ENCODE data around the gene A4GALT. TPM values are rescaled to one million over a fixed set of nuclear protein-coding genes. Genes with fewer than 3 reads are reported as not detected.
A peak's percentile ranks its signal among the peaks of the same experiment; 100 is the strongest.

The A4GALT gene
- total RNA-seq, 1 donor, result 22.2 TPM

DNA sequence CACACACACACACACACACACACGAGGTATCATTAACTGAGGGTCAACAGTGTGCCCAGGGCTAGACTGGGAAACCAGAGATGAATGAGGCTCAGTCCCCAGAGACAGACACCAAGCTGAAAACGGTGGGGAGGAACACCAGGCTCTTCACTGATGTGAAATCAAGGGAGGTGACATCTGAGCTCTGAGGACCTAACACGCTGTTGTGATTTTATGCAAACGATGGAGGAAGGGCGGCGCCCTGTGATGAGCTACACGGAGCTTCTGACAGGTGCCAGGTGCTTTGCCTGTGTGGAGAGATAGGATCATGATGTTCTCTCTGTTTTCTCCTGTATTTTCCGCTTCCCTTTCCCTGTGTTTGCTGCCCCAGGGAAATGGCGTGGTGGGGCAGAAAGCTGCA lies 65.0 kb downstream of the A4GALT start:
- H3K4me3 ChIP-seq (ENCODE audit: low read depth, low read length), result no peak overlapping the region
- TF ChIP-seq, protein P1, sequence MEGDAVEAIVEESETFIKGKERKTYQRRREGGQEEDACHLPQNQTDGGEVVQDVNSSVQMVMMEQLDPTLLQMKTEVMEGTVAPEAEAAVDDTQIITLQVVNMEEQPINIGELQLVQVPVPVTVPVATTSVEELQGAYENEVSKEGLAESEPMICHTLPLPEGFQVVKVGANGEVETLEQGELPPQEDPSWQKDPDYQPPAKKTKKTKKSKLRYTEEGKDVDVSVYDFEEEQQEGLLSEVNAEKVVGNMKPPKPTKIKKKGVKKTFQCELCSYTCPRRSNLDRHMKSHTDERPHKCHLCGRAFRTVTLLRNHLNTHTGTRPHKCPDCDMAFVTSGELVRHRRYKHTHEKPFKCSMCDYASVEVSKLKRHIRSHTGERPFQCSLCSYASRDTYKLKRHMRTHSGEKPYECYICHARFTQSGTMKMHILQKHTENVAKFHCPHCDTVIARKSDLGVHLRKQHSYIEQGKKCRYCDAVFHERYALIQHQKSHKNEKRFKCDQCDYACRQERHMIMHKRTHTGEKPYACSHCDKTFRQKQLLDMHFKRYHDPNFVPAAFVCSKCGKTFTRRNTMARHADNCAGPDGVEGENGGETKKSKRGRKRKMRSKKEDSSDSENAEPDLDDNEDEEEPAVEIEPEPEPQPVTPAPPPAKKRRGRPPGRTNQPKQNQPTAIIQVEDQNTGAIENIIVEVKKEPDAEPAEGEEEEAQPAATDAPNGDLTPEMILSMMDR (IDR thresholded peaks at IDR 0.05; ENCODE audit: insufficient read depth, low read length), result no peak
- DNase-seq (ENCODE audit: low read depth), result no peak

GRCh38 chr22:42654436-42655073 lies 66.1 kb downstream of the A4GALT start:
- TF ChIP-seq, protein P1 (IDR thresholded peaks at IDR 0.05; ENCODE audit: insufficient read depth, low read length), result no peak
- H3K4me3 ChIP-seq (ENCODE audit: low read depth, low read length), result no peak overlapping the region
- no peak for DNase-seq (ENCODE audit: low read depth)

DNA sequence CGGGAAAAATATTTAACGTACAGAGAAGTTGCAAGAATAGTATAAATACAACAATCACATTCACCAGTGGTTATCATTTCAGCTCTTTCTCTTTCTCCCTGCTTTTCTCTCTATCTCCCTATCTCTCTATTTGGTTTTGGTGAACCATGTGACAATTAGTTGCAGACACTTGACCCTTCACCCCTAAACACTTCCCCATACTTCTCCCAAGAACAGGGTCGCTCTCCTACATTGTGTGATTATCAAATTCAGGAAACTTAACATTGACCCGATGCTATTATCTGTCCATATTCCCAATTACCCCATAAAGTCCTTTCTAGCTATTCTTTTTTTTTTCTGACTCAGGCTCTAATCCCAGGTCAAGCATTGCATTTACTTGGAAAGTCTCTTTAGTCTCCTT lies 66.7 kb downstream of the A4GALT start:
- DNase-seq (ENCODE audit: low read depth), result no peak
- H3K4me3 ChIP-seq (ENCODE audit: low read depth, low read length), result no peak overlapping the region
- TF ChIP-seq, protein P1 (IDR thresholded peaks at IDR 0.05; ENCODE audit: insufficient read depth, low read length), result no peak

DNA sequence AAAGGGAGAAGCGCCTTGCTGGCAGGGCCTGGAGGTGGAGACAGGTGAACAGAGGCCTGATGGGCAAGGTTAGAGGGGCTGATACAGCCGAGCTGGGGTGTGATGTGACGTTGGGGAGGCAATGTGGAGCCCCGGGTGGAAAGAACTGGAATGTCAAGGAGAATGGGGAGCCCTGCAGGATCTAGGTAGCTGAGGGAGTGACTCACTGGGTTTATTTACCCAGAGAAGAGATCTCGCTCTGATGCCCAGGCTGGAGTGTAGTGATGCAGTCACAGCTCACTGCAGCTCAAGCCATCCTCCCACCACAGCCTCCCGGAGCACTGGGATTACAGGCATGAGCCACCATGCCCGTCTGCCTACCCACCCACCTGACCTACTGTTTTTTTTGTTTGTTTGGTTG lies 69.5 kb downstream of the A4GALT start:
- DNase-seq (ENCODE audit: low read depth), result no peak
- H3K4me3 ChIP-seq (ENCODE audit: low read depth, low read length), result no peak overlapping the region

GRCh38 chr22:42649246-42650099 lies 71.2 kb downstream of the A4GALT start, which contains the start of gene CYB5R3:
CYB5R3 (minus strand) TSS chr22:42649392; CDS start chr22:42649315, 77 bp downstream.
- H3K4me3 ChIP-seq (ENCODE audit: low read depth, low read length), result peak within 1 kb of the TSS; percentile 92
- DNase-seq (ENCODE audit: low read depth), result peak; percentile 75
- TF ChIP-seq, protein P1 (IDR thresholded peaks at IDR 0.05; ENCODE audit: insufficient read depth, low read length), result no peak

More for the DNA sequence above, 69.5 kb downstream of the A4GALT start:
- TF ChIP-seq, protein P1 (IDR thresholded peaks at IDR 0.05; ENCODE audit: insufficient read depth, low read length), result no peak

DNA sequence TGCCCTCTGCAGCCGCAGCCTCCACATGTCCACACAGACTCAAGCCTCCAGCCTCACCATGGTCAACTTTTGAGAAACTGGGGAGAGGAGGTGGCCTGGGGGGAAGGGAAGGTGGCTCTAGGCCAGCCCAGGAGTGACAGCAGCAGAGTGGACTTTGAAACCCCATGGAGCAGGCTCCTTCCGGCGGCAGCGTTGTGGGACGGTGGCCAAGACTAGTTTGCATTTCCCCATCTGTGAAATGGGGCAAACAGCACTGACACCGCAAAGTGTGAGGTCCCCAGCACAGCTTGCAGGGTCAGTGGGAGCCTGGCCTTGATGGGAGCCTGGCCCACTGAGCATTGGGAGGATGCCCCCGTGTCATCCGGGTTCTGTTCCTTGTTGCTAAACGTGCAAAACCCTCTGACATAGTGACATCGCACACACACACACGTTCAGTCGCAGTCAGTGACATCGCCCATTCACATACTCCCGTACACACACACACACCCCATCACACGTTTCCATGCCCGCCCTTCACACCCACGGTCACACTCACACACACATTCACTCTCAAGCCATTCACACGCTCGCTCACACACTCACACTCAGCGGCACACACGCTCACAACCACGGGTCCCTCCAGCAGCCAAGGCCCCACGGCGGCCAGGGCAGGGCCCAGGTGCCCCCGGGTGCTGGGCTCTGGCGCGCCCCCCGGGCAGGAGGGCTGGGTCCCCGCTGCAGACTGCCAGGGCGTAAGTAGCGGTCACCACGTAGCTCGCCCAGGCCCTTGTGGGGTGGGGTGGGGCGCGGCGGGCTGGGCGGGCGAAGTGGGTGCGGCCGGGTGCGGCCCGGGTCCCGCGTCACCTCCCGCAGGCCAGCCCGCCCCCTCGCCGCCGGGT lies 72.1 kb downstream of the A4GALT start:
- H3K4me3 ChIP-seq (ENCODE audit: low read depth, low read length), result peak overlapping the region; percentile 92
- DNase-seq (ENCODE audit: low read depth), result peak; percentile 34
- TF ChIP-seq, protein P1 (IDR thresholded peaks at IDR 0.05; ENCODE audit: insufficient read depth, low read length), result no peak

Data from fibroblast of the aortic adventitia (primary cell).